ENCODE data around the gene TOP1. TPM values are rescaled to one million over a fixed set of nuclear protein-coding genes. Genes with fewer than 3 reads are reported as not detected.

Gene TOP1
- total and polyA plus RNA-seq, 9 of the 15 experiments (the other 6 are each of a cell fraction or from before 2014, with no cell fraction given), result 26.4 to 127 (median 39.6) TPM

DNA sequence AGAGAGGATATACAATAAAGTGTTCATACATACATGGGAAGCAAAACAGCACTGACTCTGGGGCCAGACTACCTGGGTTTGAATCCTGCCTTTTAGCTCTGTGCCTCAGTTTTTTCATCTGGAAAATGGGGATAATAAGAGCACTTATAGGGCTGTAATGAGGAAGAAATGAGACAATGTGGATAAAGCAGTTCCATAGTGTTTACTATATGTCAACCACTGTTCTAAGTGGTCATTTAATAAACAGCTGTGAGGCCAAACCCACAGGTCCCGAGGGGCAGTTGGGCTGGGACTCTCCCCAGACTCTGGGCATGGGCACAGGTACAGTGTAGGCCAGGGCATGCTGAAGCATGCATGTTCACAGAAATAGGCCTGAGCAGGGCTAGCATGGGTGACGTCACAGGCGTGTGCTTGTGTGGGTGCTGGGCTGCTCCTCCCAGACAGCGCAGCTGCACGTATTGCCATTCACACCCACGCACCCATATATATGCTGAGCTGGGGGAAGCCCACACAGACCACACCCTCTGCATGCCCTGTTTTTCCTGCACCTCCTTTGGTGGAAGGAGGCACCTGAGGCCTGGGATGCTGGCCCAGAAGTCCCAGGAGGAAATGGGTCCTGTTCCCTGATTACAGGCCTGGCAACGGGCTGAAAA lies 105.2 kb downstream of the TOP1 start (continued):
- TF ChIP-seq, protein P1, sequence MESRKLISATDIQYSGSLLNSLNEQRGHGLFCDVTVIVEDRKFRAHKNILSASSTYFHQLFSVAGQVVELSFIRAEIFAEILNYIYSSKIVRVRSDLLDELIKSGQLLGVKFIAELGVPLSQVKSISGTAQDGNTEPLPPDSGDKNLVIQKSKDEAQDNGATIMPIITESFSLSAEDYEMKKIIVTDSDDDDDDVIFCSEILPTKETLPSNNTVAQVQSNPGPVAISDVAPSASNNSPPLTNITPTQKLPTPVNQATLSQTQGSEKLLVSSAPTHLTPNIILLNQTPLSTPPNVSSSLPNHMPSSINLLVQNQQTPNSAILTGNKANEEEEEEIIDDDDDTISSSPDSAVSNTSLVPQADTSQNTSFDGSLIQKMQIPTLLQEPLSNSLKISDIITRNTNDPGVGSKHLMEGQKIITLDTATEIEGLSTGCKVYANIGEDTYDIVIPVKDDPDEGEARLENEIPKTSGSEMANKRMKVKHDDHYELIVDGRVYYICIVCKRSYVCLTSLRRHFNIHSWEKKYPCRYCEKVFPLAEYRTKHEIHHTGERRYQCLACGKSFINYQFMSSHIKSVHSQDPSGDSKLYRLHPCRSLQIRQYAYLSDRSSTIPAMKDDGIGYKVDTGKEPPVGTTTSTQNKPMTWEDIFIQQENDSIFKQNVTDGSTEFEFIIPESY (CRISPR knock-in tag; IDR thresholded peaks at IDR 0.05), result no peak
- TF ChIP-seq BCOR (IDR thresholded peaks at IDR 0.05) (peak; percentile 94), POLR2H (tag; IDR thresholded peaks at IDR 0.05; ENCODE audit: low read depth) (no peak)

DNA sequence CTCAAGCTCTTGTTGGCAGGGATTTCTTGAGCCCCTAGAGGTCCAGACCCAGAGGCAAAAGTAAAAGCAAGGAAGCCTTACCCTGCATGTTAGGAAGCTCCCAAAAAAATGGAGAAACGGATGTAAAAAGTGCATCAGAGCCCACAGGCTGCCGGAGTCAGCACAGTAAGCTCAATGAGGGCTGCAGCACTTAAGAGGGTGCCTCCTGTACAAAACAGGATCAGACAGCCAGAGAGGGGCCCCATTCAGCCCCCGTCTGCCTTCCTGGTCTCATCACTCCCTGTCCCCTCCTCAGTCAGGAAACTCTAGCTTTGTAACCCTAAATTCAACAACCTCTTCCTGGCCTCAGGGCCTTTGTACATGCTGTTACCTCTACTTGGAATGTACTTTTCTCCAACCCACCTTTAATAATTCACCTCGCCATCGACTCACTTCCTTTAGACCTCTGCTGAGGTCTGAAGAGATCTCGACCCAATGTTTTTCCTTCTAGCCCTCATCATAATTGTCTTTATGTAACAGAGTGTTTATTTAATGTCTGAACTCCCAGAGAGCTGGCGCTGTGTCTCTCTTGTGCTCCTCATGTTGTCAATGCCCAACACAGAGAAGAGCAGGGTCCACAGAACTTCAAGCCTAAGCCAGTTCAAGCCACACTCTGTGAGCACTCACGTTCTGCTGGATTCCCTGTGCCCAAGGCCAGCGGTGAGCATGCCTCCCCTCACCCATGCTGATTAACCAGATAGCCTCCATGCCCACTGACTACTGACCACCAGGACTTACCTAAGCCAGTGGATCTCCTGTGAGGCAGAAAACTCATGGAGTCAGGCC lies 106.0 kb downstream of the TOP1 start:
- CTCF ChIA-PET (ENCODE audit: low intra/inter-chr PET ratio), result interaction anchor here (0.6 kb wide), 1 partner anchor 98 kb away, joined by 3 read pairs; no protein-coding TSS in a partner anchor
- POLR2A ChIA-PET, result interaction anchor here (0.6 to 1.7 kb wide), 6 partner anchors 9 to 915 kb away, joined by 3 to 7 read pairs (median 3); no protein-coding TSS in a partner anchor

More for the DNA sequence above, 106.0 kb downstream of the TOP1 start:
- BruUV-seq (replicated peaks), result no TSS peak
- intact Hi-C loops (cut with micrococcal nuclease), result loop anchor here (2.0 kb wide), 1 partner anchor 98 kb away; no protein-coding TSS in a partner anchor
- TF ChIP-seq ZBTB11 (CRISPR knock-in tag; IDR thresholded peaks at IDR 0.05) (0 out of 6 replicates have a peak, but pooled peaks of 1 of the 3 experiments have one; percentile 22), KDM1A (IDR thresholded peaks at IDR 0.05) (peak in 1 of 2 experiments; percentile 26; a peak in 1 of 4 replicates), BMI1 (IDR thresholded peaks at IDR 0.05; ENCODE audit: low read length) (no peak), RBM25 (IDR thresholded peaks at IDR 0.05; ENCODE audit: low read depth, low read length, severe bottlenecking) (peak; percentile 65)
- Histone ChIP-seq H3K4me1 (replicated peaks in 1 of 2; ENCODE audit: control insufficient read depth in 2 of 2, insufficient read depth in 2 of 2, low read length in 2 of 2) (peaks cover 25 to 36% of the 10 kb centered on the region in 2 experiments; a peak in 4 of 5 replicates), H4K20me1 (replicated peaks; ENCODE audit: control insufficient read depth, insufficient read depth, low read length) (no peaks in the 10 kb centered on the region; the same call in 1 of the 2 replicates), H3K9ac (ENCODE audit: insufficient read depth in 1 of 2, low read depth in 2 of 2, low read length in 2 of 2) (peak overlapping the region in 1 of 2 experiments; percentile 77; a peak in 2 of 4 replicates), H3K27ac (ENCODE audit: extremely low read depth, low read depth, low read length) (no peak overlapping the region), H2AFZ (ENCODE audit: low read depth, low read length) (peak overlapping the region; percentile 34), H3K9me1 (ENCODE audit: control insufficient read depth, insufficient read depth, low read length) (no peaks in the 10 kb centered on the region), H3K36me3 (ENCODE audit: control insufficient read depth, insufficient read depth, low read length) (peaks cover 7% of the 10 kb centered on the region; the same call in 1 of the 3 replicates), H3K79me2 (ENCODE audit: control insufficient read depth, insufficient read depth, low read length) (peaks cover 21% of the 10 kb centered on the region), H3K27me3 (ENCODE audit: control insufficient read depth in 2 of 2, insufficient read depth in 2 of 2, low read length in 2 of 2) (no peaks in the 10 kb centered on the region), H3K9me3 (replicated peaks; ENCODE audit: control insufficient read depth, insufficient read depth, low read depth, low read length) (no peaks in the 10 kb centered on the region), H3K4me3 (no peak overlapping the region), H3K4me2 (ENCODE audit: insufficient read depth, low read length) (peak overlapping the region; percentile 16; the same call in 1 of the 2 replicates)
- in situ Hi-C loops (cut with MboI), result no loop called here
- WGBS (ENCODE audit: insufficient coverage, low coverage, missing lambda C conversion rate), result 55% methylated on average over 9 of the region's 9 CpGs
- ATAC-seq (no peak), FAIRE-seq (no peak), DNase-seq (ENCODE audit: extremely low read depth in 1 of 4, low spot score in 3 of 4) (no peak)
